ELR (cell line): Measurements from ENCODE around the gene IRF1.

Experiments
- DNase-seq: peaks from one replicate; pipeline ENCODE4 v3.0.0-alpha.2; 2015; ENCODE audit warnings: low read depth

The IRF1 gene

DNA sequence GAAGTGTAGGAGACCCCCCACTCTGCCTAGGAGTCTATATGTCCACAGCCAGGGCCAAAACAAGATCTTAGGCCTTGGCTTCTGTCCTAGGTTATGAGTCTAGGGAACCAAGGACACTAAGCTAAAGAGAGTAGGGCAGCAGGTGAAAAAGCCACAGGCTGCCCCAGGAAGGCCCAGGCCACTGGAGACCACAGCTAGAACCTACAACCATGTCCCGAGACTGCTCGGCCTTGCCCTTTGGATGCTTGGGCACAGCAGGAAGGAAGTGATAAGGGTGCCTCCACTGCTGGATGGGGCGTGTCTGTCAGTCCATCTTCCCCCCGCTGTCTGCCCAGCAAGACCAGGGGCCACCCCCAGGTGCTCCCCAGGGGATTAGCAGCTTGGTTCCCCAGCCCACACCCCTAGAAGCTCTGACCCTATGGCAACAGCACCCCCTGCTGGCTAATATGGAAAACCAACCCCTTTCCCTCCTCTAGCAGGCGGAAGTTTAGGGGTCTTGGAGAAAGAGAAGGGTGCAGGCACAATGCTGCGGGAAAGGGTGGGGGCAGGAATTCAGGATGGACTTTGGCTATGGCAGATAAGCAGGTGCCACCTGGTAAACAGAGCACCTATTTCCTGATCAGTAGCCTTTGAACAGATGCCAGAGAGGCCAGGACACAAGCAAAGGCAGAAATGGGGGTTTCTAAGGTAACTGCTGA is 10.5 kb upstream of the IRF1 start:
- DNase-seq = peak; percentile 73

GRCh38 chr5:132500244-132500930 is 9.8 kb upstream of the IRF1 start:
- no peak for DNase-seq

DNA sequence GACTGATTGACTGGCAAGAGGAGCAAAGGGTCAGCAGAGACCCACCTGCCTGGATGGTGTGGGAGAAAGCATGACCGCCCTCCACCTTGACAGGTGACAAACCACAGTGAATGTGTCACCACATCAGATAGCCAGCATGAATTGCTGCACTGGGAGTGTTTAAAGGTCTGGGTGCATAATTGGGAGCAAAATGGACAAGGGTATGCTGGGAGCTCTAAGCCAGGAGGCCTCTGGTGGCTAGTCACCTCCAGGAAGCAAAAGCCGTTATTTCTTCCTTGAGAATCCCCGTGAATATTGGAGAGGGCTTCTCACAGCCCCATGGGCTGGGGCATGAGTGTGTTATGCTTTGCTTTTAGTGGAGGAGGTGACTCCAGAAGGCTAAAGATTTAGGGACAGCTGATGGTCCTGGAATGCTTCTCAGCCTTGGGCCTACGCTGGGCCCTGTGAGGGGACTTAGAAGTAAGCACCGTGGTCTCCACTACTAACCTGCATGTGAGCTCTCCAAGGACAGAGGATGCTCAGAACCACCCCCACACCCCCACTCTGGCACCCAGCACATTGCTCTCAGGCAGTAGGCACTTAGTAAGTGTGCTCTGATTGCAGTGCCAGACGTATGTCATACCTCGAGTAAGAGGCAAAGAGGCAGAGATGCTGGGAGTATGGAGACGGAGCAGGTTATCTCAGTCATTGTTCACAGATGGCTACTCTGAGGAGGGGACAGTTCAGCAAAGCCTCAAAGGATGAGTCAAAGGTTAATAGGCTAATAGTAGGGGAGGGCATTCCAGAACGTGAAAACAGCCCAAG is 9.1 kb upstream of the IRF1 start:
- DNase-seq = no peak

DNA sequence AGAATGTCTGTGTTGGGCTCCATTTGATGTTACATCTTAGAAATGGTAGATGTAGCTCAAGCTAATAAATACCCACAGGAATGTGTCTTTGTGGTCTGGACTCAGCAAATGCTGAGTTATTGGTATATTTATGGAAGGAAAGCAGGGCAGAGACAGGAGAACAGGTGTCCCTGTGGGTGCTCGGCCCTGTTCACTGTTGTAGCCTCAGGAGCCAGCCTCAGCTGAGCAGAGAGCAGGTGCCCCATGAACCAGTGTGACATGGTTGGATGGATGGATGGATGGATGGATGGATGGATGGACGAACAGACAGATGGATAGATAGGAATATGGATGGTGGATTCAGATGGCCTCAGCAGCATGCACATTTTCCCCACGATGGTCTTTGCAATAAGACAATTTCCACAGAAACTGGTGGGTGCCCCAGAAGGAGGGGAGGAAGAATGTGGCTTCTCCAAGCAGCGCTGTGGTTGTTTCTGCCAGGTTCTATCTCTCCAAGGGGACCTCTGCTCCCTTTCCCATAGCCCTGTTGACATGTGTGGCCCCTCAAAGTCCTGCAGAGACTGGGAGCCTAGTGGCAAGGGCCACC is 8.2 kb upstream of the IRF1 start:
- no peak for DNase-seq

- peak; percentile 61 for DNase-seq
These were observed 7.6 kb upstream of the IRF1 start for GRCh38 chr5:132498152-132498551.

- peak; percentile 97 for DNase-seq
These were observed 7.0 kb upstream of the IRF1 start for GRCh38 chr5:132497488-132497997.

DNA sequence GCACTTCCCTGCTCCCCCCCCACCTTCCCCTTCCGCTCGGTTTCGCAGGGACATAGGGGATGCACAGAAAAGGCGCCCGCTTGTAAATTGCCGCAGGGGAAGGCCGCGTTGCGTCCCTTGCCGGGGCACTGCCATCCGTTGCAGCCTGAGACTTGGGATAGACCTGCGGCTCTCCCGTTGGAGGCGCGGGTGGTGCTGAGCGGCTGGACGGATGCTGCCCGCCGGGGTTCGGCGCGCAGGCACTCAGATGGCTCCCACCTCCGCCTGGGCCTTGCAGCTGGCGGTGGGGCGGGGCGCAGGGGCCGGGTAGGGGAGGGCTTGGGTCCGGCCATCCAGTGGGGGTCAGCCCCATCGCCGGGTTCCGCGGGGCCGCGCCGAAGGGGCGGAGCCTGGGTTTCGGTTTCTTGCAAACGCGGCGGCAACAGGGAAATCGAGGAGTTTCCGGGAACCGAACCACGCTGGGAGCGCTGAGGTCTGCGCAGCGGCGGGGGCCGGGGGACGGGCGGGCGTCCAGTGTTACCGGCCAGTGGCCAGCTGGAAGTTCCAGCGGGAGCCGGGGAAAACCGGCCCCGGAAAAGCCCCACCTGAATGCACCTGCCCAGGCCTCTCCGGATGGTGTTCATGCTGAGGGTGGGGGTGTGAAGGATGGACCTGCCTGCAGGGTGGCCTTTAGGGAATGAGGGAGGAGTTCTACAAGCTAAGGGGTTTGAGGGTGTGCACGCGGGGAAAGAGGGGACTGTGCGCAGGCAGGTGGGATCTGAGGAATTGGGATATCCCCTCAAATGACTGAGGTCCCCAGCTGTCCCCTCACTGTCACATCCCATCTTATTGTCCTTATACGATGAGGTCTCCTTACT is 6.3 kb upstream of the IRF1 start:
- DNase-seq = peak; percentile 91

DNA sequence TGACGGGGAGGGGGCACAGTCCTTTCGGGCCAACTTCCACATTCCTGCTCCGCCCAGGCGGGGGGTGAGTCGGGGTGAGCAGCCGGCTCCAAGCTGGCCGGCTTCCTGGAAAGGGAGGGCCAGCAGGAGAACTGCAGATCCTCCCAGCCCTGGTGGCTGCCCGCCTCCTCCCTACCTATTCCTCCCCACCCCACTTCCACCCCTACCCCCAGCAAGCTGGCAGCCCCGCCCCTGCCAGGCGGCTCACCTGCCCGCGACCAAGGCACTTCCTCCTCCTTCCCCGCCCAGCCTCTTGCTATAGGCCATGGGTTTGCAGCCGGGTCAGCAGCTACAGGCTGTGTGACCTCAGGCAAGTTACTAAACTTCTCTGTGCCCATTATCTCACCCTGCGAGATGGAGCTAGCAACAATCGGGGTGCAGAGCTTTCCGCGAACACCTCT is 5.6 kb upstream of the IRF1 start:
- peak; percentile 87 for DNase-seq

DNA sequence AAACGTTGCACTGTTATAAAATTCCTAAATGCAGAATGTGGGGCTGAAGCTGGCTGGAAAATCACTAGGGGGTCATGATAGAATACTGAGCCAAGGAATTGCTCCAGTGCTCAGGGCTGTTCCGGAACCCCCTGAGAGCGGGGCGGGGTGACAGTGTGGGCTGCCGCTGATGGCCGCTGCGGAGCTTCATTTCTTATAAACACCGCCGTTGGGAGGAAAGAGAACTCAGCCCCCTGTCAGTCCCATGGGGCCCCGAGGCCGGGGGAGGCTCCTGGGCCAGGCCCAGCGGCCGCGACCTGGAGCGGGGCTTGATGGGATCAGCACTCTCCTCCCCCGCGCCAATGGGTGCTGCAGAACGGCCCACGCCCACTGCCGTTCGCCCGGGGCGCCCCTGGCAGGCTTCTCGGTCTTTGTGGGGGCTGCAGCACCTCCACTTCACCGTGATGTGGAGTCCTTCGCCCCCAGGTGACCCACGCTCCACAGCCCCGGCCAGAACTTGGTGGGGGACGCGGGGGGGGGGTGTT is 5.2 kb upstream of the IRF1 start:
- DNase-seq = peak; percentile 89

DNA sequence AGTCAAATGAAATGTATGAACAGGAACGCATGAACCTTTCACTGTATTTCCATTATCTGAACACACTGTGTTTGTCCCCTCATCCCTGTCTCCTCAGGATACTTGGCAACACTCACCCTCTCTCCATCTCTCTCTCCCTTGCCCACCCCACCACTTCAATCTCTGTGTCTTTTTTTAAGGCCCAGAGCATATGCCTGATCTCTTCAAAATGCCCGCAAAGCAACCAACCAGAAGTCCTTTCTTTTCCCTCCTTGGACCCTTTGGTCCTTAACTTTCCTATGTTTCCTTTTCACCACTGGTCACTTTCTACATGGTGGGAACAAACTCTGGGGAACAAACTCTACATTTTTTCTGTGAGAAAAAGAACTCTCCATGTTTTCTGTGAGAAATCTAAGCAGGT is 3.2 kb upstream of the IRF1 start:
- DNase-seq = no peak

DNA sequence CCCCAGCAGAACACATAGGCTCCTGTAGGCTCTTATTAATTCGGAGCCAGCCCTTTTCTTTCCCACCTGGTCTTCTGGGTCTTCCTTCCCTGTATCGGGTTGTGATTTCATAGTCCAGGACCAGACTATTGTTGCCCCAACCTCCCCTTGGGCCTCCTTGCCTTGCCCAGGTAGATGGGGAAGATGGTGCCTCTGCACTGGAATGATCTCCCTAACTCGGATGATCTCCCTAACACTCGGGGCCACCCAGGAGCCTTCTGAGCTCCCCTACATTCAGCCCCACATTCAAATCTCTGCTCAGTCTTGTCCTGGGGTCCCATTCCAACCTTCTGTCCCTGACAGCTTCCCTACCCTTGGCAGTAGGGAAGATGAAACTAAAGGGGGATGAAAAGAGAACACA is 2.7 kb upstream of the IRF1 start:
- DNase-seq = no peak

DNA sequence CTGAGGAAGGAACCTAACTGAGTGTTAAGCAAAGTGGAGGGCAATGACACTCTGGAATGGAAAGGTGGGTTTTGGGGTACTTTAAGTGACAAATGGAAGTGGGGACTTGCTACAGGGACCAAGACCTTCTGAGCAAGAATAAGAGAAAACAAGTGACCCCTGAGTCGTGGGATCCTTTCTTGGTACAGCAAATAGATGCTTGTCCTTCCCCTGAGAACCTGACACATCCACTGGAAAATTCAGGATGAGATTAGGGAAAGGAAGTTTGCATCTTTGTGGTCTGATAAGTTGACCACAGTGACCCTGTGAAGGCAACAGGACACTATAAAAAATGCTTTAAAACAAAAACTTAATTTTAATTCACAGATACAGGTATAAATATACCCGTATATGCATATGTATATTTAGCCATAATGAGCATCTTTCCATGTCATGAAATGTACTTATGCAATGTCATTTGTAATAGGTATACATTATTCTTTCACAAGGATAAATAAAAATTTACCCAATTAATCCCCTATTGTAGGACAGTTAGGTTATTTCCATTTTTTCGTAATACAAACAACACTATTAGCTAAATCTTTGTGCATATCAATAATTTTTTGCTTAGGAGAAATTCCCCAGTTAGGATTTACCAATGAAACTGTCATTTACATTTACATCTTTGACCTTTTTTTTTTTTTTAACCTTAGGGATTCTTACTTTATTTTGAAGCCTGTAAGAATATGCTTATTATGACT is 2.0 kb upstream of the IRF1 start:
- DNase-seq = no peak

GRCh38 chr5:132491368-132492364 is 1.1 kb upstream of the IRF1 start:
- no peak for DNase-seq

DNA sequence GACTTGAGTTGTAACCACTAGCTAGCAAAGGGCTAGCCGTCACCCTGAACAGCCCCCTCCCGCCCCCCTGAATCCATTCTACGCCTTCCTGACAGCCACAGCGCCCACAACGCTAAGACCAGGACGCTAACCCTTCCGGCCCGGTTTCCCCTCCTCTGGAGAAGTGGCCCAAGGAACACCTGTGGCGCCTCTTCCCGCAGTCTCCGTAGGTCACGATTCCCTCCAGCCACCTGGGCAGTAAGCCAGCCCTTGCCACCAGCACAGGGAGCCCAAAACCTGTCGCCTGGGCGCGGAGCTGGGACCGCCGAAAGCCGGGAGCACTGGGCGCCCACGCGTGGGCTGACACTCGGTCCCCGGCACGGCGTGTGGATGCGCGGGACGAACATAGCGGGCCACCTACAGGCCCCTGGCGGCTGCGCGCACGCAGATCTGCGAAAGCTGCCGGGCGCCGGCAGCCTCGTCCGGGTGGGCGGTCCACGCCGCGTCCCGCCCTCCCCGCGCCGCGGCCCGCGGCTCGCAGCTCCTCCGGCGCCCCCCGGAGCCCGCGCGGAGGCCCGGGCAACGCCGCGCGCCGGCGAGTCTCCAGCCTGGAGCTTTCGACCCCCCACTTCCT is 596 bp downstream of the IRF1 start:
- DNase-seq = peak; percentile 64

- no peak for DNase-seq
These were observed 1.4 kb downstream of the IRF1 start for GRCh38 chr5:132489051-132489770.

DNA sequence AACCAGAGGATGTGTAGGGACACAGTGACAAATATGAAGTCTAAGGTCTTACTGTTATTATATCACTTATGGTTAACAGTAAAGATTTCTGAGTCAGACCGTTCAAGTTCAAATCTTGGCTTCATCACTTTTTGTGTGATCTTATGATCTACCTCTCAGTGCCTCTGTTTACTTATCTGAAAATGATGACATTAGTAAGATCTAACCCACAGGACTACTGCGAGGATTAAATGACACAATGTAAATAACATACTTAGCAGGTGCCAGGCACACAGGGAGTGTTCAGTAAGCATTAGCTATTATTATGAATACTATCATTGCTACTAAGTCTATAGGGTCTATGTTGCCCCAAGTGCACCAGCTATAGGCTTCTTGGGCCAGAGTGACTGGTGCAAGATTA is 2.0 kb downstream of the IRF1 start:
- no peak for DNase-seq

- DNase-seq = no peak
These were observed 2.6 kb downstream of the IRF1 start for GRCh38 chr5:132487841-132488555.

GRCh38 chr5:132487095-132487428 is 3.5 kb downstream of the IRF1 start:
- no peak for DNase-seq
